Endothelial cell of umbilical vein (primary cell): Measurements from ENCODE around the gene BUD13.

ENCODE experiments used
- CTCF ChIP-seq, 2 donors: IDR thresholded peaks; 1 replicate in 1 of 2; 2 replicates in 1 of 2; pipeline ENCODE4 v1.5.1; 2011; ENCODE audit warnings: low read length in 2 of 2, mild to moderate bottlenecking in 2 of 2, moderate library complexity in 2 of 2, control low read depth in 1 of 2, inconsistent platforms in 1 of 2, low read depth in 1 of 2; ENCODE audit not compliant: insufficient read depth in 1 of 2; ENCODE audit errors: extremely low read depth in 1 of 2
- EZH2 ChIP-seq: IDR thresholded peaks from 2 replicates; pipeline ENCODE4 v1.6.1; 2012; ENCODE audit warnings: borderline replicate concordance, low read depth, mild to moderate bottlenecking, moderate library complexity, low read length, inconsistent platforms; ENCODE audit not compliant: severe bottlenecking
- MAX ChIP-seq: IDR thresholded peaks from 2 replicates; pipeline ENCODE4 v1.6.1; 2011; ENCODE audit not compliant: insufficient read depth, insufficient read length
- POLR2A ChIP-seq: IDR thresholded peaks from 2 replicates; pipeline ENCODE4 v1.6.1; 2012; ENCODE audit warnings: low read depth, mild to moderate bottlenecking, control low read depth, low read length
- POLR2AphosphoS5 ChIP-seq: IDR thresholded peaks from 2 replicates; pipeline ENCODE4 v1.6.1; 2012; ENCODE audit warnings: low read depth, mild to moderate bottlenecking, control low read depth, low read length, moderate library complexity; ENCODE audit not compliant: insufficient read depth

DNA sequence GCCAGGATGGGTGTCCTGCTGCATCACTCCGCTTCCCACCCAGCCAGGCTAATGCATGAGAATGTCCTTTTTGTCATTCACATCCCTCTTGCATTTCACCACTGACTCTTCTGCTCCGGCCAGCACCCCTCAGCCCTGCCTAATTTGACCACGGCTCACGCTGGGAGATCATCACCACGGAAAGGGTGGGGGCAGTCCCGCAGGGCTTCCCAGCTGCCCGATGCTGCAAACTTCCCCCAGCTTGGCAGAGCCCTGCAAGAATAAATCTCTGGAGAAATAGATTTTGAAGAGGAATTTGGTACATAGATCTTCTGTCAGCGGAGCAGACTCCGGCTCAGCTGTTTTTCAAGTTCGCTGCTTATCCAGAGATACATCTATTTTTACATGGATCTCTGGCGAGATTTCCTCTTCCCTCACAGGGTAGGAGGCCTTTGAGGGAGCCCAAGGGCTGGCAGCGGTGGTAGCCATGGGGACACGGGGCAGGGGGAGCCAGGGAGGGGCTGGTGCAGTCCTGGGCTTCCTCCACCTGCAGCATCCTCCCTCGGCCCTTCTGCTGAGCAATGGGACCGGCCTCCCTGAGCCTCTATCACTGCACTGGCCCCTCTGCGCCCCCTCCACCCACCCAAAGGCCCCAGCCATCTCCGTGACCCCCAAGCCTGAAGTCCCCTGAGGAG lies 62.6 kb downstream of the BUD13 start:
- TF ChIP-seq POLR2A, result no peak
- no peak for TF ChIP-seq CTCF (IDR thresholded peaks at IDR 0.05; ENCODE audit: extremely low read depth in 1 of 2, insufficient read depth in 1 of 2, low read depth in 1 of 2, low read length in 2 of 2)
- no peak for TF ChIP-seq EZH2
- TF ChIP-seq MAX, result no peak
- no peak for TF ChIP-seq POLR2AphosphoS5
